Measurements from ENCODE around the gene KCTD13. TPM values are rescaled to one million over a fixed set of nuclear protein-coding genes. Genes with fewer than 3 reads are reported as not detected.

The KCTD13 gene
- total RNA-seq, 1 experiment from 2014 or later, result 40.7 TPM

DNA sequence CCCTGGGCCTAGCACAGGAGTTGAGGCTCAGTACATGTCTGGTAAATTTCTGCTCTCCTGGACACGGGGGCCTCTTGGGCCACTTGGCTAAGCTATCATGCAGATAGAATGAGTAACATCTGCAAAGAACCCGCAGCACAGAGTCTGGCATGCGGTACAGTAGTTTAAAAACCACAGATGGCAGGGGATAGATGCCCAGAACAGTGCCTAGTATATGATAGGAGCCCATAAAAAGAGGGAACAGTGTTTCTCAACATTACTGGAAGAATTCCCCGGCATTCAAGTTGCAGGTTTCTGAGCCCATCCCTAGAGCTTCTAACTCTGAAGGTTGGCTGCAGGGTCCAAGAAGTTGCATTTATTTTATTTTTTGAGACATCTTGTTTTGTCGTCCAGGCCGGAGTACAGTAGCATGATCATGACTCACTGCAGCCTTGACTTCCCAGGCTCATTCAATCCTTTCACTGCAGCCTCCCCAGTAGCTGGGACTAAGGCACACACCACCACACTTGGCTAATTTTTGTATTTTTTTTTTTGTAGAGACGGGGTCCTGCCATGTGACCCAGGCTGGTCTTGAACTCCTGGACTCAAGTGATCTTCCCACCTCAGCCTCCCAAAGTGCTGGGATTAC lies 68.8 kb downstream of the KCTD13 start:
- Histone ChIP-seq H3K9ac (ENCODE audit: low read length) (no peak overlapping the region), H3K79me2 (ENCODE audit: insufficient read depth, low read length) (peaks cover 14% of the 10 kb centered on the region), H3K36me3 (ENCODE audit: control insufficient read depth in 1 of 2, insufficient read depth in 2 of 2, low read length in 2 of 2) (peaks cover 10 to 17% of the 10 kb centered on the region in 2 experiments), H2AFZ (ENCODE audit: low read depth, low read length, poor library complexity, severe bottlenecking) (no peak overlapping the region), H3K4me1 (ENCODE audit: control insufficient read depth in 1 of 2, insufficient read depth in 2 of 2, low read length in 2 of 2) (peaks cover 0 to 5% of the 10 kb centered on the region in 2 experiments; a peak in 2 of 4 replicates), H3K9me2 (ENCODE audit: insufficient read depth) (no peaks in the 10 kb centered on the region), H3K27me3 (ENCODE audit: insufficient read depth, low read length) (no peaks in the 10 kb centered on the region), H4K20me1 (ENCODE audit: insufficient read depth) (no peaks in the 10 kb centered on the region), H3K9me3 (ENCODE audit: control insufficient read depth in 1 of 2, insufficient read depth in 1 of 2, low read depth in 1 of 2, low read length in 2 of 2) (no peaks in the 10 kb centered on the region), H3K4me2 (ENCODE audit: low read length) (no peak overlapping the region), H3K4me3 (replicated peaks in 1 of 2; ENCODE audit: low read depth in 1 of 2, low read length in 2 of 2) (no peak overlapping the region), H3K27ac (ENCODE audit: low read depth, low read length) (no peak overlapping the region)
- DNase-seq (ENCODE audit: low read depth, low spot score), result no peak
- intact Hi-C loops (cut with micrococcal nuclease), result no loop called here
- ATAC-seq, result no peak
- ChIA-PET CTCF (interaction anchor here (1.2 to 2.3 kb wide), 2 partner anchors 8 to 9 kb away, joined by 5 to 12 read pairs; no protein-coding TSS in a partner anchor), RAD21 (ENCODE audit: low non-redundant PET in 1 of 2, low total read pairs in 2 of 2, uncharacterized antibody in 2 of 2, unreplicated experiment in 2 of 2) (no interaction called here), POLR2A (no interaction called here)
- TF ChIP-seq TCF7L2 (IDR thresholded peaks at IDR 0.05; ENCODE audit: borderline replicate concordance, extremely low read depth, insufficient read depth, insufficient read length) (no peak), POLR2A (IDR thresholded peaks at IDR 0.05; ENCODE audit: borderline replicate concordance, extremely low read depth, insufficient read depth, insufficient read length) (no peak), EZH2 (IDR thresholded peaks at IDR 0.05) (no peak), FOSL1 (IDR thresholded peaks at IDR 0.05; ENCODE audit: low read depth) (no peak), RAD21 (IDR thresholded peaks at IDR 0.05; ENCODE audit: low read depth) (no peak), CBX3 (IDR thresholded peaks at IDR 0.05; ENCODE audit: low read depth) (no peak), SRF (IDR thresholded peaks at IDR 0.05; ENCODE audit: low read depth) (no peak), SP1 (IDR thresholded peaks at IDR 0.05; ENCODE audit: low read depth) (no peak), ELF1 (IDR thresholded peaks at IDR 0.05; ENCODE audit: borderline replicate concordance, low read depth) (no peak), YY1 (IDR thresholded peaks at IDR 0.05; ENCODE audit: extremely low read depth, insufficient replicate concordance, low read depth, low read length) (no peak), EZH2phosphoT487 (IDR thresholded peaks at IDR 0.05; ENCODE audit: borderline replicate concordance) (no peak), ZNF274 (IDR thresholded peaks at IDR 0.05; ENCODE audit: low read depth, low read length) (no peak), EGR1 (IDR thresholded peaks at IDR 0.05; ENCODE audit: low read depth) (no peak), JUND (IDR thresholded peaks at IDR 0.05) (no peak), POLR2AphosphoS5 (IDR thresholded peaks at IDR 0.05; ENCODE audit: low read depth, low read length) (no peak)
- TF ChIP-seq, protein P1, sequence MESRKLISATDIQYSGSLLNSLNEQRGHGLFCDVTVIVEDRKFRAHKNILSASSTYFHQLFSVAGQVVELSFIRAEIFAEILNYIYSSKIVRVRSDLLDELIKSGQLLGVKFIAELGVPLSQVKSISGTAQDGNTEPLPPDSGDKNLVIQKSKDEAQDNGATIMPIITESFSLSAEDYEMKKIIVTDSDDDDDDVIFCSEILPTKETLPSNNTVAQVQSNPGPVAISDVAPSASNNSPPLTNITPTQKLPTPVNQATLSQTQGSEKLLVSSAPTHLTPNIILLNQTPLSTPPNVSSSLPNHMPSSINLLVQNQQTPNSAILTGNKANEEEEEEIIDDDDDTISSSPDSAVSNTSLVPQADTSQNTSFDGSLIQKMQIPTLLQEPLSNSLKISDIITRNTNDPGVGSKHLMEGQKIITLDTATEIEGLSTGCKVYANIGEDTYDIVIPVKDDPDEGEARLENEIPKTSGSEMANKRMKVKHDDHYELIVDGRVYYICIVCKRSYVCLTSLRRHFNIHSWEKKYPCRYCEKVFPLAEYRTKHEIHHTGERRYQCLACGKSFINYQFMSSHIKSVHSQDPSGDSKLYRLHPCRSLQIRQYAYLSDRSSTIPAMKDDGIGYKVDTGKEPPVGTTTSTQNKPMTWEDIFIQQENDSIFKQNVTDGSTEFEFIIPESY (IDR thresholded peaks at IDR 0.05; ENCODE audit: extremely low read depth, insufficient replicate concordance, low read length), result no peak
- TF ChIP-seq, protein P2, sequence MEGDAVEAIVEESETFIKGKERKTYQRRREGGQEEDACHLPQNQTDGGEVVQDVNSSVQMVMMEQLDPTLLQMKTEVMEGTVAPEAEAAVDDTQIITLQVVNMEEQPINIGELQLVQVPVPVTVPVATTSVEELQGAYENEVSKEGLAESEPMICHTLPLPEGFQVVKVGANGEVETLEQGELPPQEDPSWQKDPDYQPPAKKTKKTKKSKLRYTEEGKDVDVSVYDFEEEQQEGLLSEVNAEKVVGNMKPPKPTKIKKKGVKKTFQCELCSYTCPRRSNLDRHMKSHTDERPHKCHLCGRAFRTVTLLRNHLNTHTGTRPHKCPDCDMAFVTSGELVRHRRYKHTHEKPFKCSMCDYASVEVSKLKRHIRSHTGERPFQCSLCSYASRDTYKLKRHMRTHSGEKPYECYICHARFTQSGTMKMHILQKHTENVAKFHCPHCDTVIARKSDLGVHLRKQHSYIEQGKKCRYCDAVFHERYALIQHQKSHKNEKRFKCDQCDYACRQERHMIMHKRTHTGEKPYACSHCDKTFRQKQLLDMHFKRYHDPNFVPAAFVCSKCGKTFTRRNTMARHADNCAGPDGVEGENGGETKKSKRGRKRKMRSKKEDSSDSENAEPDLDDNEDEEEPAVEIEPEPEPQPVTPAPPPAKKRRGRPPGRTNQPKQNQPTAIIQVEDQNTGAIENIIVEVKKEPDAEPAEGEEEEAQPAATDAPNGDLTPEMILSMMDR (IDR thresholded peaks at IDR 0.05 in 2 of 3, conservative IDR thresholded peaks at IDR 0.05 in 1 of 3; ENCODE audit: borderline replicate concordance in 1 of 3, insufficient read depth in 1 of 3, low read depth in 2 of 3, low read length in 2 of 3), result no peak
- TF ChIP-seq, protein P3, sequence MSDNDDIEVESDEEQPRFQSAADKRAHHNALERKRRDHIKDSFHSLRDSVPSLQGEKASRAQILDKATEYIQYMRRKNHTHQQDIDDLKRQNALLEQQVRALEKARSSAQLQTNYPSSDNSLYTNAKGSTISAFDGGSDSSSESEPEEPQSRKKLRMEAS (IDR thresholded peaks at IDR 0.05), result no peak
- TF ChIP-seq, protein P4, sequence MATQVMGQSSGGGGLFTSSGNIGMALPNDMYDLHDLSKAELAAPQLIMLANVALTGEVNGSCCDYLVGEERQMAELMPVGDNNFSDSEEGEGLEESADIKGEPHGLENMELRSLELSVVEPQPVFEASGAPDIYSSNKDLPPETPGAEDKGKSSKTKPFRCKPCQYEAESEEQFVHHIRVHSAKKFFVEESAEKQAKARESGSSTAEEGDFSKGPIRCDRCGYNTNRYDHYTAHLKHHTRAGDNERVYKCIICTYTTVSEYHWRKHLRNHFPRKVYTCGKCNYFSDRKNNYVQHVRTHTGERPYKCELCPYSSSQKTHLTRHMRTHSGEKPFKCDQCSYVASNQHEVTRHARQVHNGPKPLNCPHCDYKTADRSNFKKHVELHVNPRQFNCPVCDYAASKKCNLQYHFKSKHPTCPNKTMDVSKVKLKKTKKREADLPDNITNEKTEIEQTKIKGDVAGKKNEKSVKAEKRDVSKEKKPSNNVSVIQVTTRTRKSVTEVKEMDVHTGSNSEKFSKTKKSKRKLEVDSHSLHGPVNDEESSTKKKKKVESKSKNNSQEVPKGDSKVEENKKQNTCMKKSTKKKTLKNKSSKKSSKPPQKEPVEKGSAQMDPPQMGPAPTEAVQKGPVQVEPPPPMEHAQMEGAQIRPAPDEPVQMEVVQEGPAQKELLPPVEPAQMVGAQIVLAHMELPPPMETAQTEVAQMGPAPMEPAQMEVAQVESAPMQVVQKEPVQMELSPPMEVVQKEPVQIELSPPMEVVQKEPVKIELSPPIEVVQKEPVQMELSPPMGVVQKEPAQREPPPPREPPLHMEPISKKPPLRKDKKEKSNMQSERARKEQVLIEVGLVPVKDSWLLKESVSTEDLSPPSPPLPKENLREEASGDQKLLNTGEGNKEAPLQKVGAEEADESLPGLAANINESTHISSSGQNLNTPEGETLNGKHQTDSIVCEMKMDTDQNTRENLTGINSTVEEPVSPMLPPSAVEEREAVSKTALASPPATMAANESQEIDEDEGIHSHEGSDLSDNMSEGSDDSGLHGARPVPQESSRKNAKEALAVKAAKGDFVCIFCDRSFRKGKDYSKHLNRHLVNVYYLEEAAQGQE (IDR thresholded peaks at IDR 0.05; ENCODE audit: low read depth), result no peak
- TF ChIP-seq, protein P5, sequence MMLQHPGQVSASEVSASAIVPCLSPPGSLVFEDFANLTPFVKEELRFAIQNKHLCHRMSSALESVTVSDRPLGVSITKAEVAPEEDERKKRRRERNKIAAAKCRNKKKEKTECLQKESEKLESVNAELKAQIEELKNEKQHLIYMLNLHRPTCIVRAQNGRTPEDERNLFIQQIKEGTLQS (IDR thresholded peaks at IDR 0.05), result no peak
- no TSS peak for BruUV-seq (replicated peaks)

All from HCT116 (cell line).